CD4-positive, alpha-beta T cell treated with Interleukin-4 for 1 hour (primary cell): ENCODE measurements around the gene LAMA5.

Experiments used
- DNase-seq, 2 donors: peaks; one replicate each; pipeline ENCODE4 v3.0.0-alpha.2; 2020 to 2022

Gene LAMA5

GRCh38 chr20:62284448-62284847 is 82.7 kb downstream of the LAMA5 start:
- DNase-seq, result no peak

- no peak for DNase-seq
These were observed 84.1 kb downstream of the LAMA5 start for GRCh38 chr20:62282877-62283503.

- no peak for DNase-seq
These were observed 85.0 kb downstream of the LAMA5 start for GRCh38 chr20:62282103-62282502.

GRCh38 chr20:62281161-62281933 is 85.8 kb downstream of the LAMA5 start:
- DNase-seq, result no peak

- DNase-seq, result no peak
These were observed 86.8 kb downstream of the LAMA5 start for GRCh38 chr20:62280303-62280702.

GRCh38 chr20:62277253-62277652 is 89.9 kb downstream of the LAMA5 start:
- no peak for DNase-seq

- DNase-seq, result no peak
These were observed 90.7 kb downstream of the LAMA5 start for GRCh38 chr20:62276439-62276838.

- DNase-seq, result no peak
These were observed 91.9 kb downstream of the LAMA5 start for GRCh38 chr20:62275219-62275618.

GRCh38 chr20:62274332-62274950 is 92.7 kb downstream of the LAMA5 start:
- no peak for DNase-seq

GRCh38 chr20:62273416-62273815 is 93.7 kb downstream of the LAMA5 start:
- DNase-seq, result no peak

GRCh38 chr20:62272200-62272599 is 94.9 kb downstream of the LAMA5 start:
- no peak for DNase-seq

GRCh38 chr20:62269871-62270270 is 97.2 kb downstream of the LAMA5 start:
- DNase-seq, result no peak

- no peak for DNase-seq
These were observed 97.7 kb downstream of the LAMA5 start for GRCh38 chr20:62269378-62269777.

- DNase-seq, result no peak
These were observed 98.7 kb downstream of the LAMA5 start for GRCh38 chr20:62268228-62268900.

- DNase-seq, result no peak
These were observed 99.6 kb downstream of the LAMA5 start for GRCh38 chr20:62267543-62267942.

- no peak for DNase-seq
These were observed 100.3 kb downstream of the LAMA5 start for GRCh38 chr20:62266851-62267250.

- DNase-seq, result peak in 1 of 2 donors; percentile 8
These were observed 100.8 kb downstream of the LAMA5 start for GRCh38 chr20:62266340-62266739.

GRCh38 chr20:62265365-62265764 is 101.7 kb downstream of the LAMA5 start:
- DNase-seq, result no peak

GRCh38 chr20:62263396-62263795 is 103.7 kb downstream of the LAMA5 start:
- no peak for DNase-seq

GRCh38 chr20:62262064-62262463 is 105.0 kb downstream of the LAMA5 start:
- DNase-seq, result no peak

- no peak for DNase-seq
These were observed 107.9 kb downstream of the LAMA5 start for GRCh38 chr20:62259294-62259565.
